Natural killer cell (primary cell): ENCODE data around the gene PPIL1. TPM values are rescaled to one million over a fixed set of nuclear protein-coding genes. Genes with fewer than 3 reads are reported as not detected.
A peak's percentile ranks its signal among the peaks of the same experiment; 100 is the strongest.

ENCODE experiments used
- ATAC-seq, 3 donors: fragments of 150-1000 bp in 2 of 3; fragments of 200-7000 bp in 1 of 3; cut with Tn5 transposase; 1 replicate in 1 of 3; 2 replicates in 2 of 3; pipeline ENCODE4 v1.10.0; 2021; ENCODE audit warnings: mild to moderate bottlenecking in 2 of 3, moderate library complexity in 2 of 3
- DNase-seq, 2 donors: peaks; one replicate each; pipeline versions ENCODE4 v3.0.0 to v3.0.0-alpha.2; 2013 to 2021; ENCODE audit warnings: mixed read lengths in 1 of 2
- H3K27ac ChIP-seq: one replicate; pipeline ENCODE4 v1.5.1; 2013; ENCODE audit warnings: mild to moderate bottlenecking, low read length
- H3K27me3 ChIP-seq: one replicate; pipeline ENCODE4 v1.6.1; 2013; ENCODE audit warnings: low read length; ENCODE audit not compliant: control insufficient read depth, insufficient read depth
- H3K36me3 ChIP-seq: one replicate; pipeline ENCODE4 v1.6.1; 2013; ENCODE audit warnings: low read length; ENCODE audit not compliant: control insufficient read depth, insufficient read depth
- H3K4me1 ChIP-seq: one replicate; pipeline ENCODE4 v1.6.1; 2013; ENCODE audit warnings: low read length; ENCODE audit not compliant: control insufficient read depth, insufficient read depth
- H3K4me3 ChIP-seq: one replicate; pipeline ENCODE4 v1.5.1; 2013; ENCODE audit warnings: low read length
- H3K9me3 ChIP-seq: one replicate; pipeline ENCODE4 v1.6.1; 2013; ENCODE audit warnings: low read length; ENCODE audit not compliant: control insufficient read depth, insufficient read depth
- H3K27ac Mint-ChIP-seq, 2 donors: one replicate each; pipeline ENCODE4 v1.8.0; 2022; ENCODE audit warnings: mild to moderate bottlenecking in 2 of 2, mixed read lengths in 2 of 2, moderate library complexity in 1 of 2
- H3K27me3 Mint-ChIP-seq, 2 donors: one replicate each; pipeline ENCODE4 v1.8.0; 2022; ENCODE audit warnings: low read depth in 2 of 2, mixed read lengths in 2 of 2
- H3K36me3 Mint-ChIP-seq: one replicate; pipeline ENCODE4 v1.8.0; 2022; ENCODE audit warnings: mixed read lengths
- H3K4me1 Mint-ChIP-seq, 2 donors: one replicate each; pipeline ENCODE4 v1.8.0; 2022; ENCODE audit warnings: mixed read lengths in 2 of 2
- H3K4me3 Mint-ChIP-seq: one replicate; pipeline ENCODE4 v1.8.0; 2022; ENCODE audit warnings: mild to moderate bottlenecking, moderate library complexity, mixed read lengths
- H3K9me3 Mint-ChIP-seq, 2 donors: one replicate each; pipeline ENCODE4 v1.8.0; 2022; ENCODE audit warnings: mixed read lengths in 2 of 2
- CTCF ChIP-seq: fragments of 200-600 bp; IDR thresholded peaks from one replicate; pipeline ENCODE4 v1.8.0; 2022; ENCODE audit warnings: antibody characterized with exemption
- WGBS: methylation state at CpG from one replicate; pipeline ENCODE4 v1.1.7; 2013; ENCODE audit warnings: missing lambda C conversion rate; ENCODE audit not compliant: insufficient coverage; 5-methylcytosine and 5-hydroxymethylcytosine counted together
- intact Hi-C: fragments of 100-400 bp; cut with micrococcal nuclease; formaldehyde crosslinking; loops from one replicate; pipeline ENCODE4 v1.14.2; 2022
- total RNA-seq, 4 donors: library from RNA; stranded (reverse); fragments of 120-200 nt in 1 of 4; gene quantifications; one replicate each; pipeline versions ENCODE4 v1.2.3 to v1.2.4, GENCODE V29; 2013 to 2022

Gene PPIL1
- total RNA-seq, 3 donors from 2014 or later (not counting 1 experiment from before 2014, with no cell fraction given), result 2.6 to 5.2 (median 5.1) TPM

- peaks cover 11% of the 10 kb centered on the region for H3K9me3 ChIP-seq
- H3K4me3 ChIP-seq, result no peak overlapping the region
- Mint-ChIP-seq H3K27ac (no peak overlapping the region), H3K4me1 (no peaks in the 10 kb centered on the region), H3K4me3 (no peak overlapping the region), H3K9me3 (no peaks in the 10 kb centered on the region), H3K27me3 (peaks cover 13 to 29% of the 10 kb centered on the region in 2 donors), H3K36me3 (peaks cover 29% of the 10 kb centered on the region)
- ATAC-seq, result peak in 2 of 3 donors; percentile 42 to 47
- H3K27ac ChIP-seq, result no peak overlapping the region
- H3K4me1 ChIP-seq, result no peaks in the 10 kb centered on the region
- H3K36me3 ChIP-seq, result peaks cover 29% of the 10 kb centered on the region
- intact Hi-C loops, result loop anchor here (1.0 kb wide), 1 partner anchor 85 kb away; no protein-coding TSS in a partner anchor
- H3K27me3 ChIP-seq, result no peaks in the 10 kb centered on the region
- 64% methylated on average over 3 of the region's 3 CpGs for WGBS
- TF ChIP-seq CTCF, result peak; percentile 71
- DNase-seq, result peak in 1 of 2 donors; percentile 70
These were observed 23.4 kb downstream of the PPIL1 start for GRCh38 chr6:36851149-36851614.

- 87% methylated on average over 8 of the region's 9 CpGs for WGBS
- Mint-ChIP-seq H3K4me1 (no peaks in the 10 kb centered on the region), H3K27ac (no peak overlapping the region), H3K27me3 (peaks cover 15 to 29% of the 10 kb centered on the region in 2 donors), H3K9me3 (no peaks in the 10 kb centered on the region), H3K36me3 (peaks cover 24% of the 10 kb centered on the region), H3K4me3 (no peak overlapping the region)
- no peak for TF ChIP-seq CTCF
- intact Hi-C loops, result no loop called here
- Histone ChIP-seq H3K4me3 (no peak overlapping the region), H3K27ac (no peak overlapping the region), H3K27me3 (no peaks in the 10 kb centered on the region), H3K4me1 (no peaks in the 10 kb centered on the region), H3K9me3 (peaks cover 11% of the 10 kb centered on the region), H3K36me3 (peaks cover 18% of the 10 kb centered on the region)
- ATAC-seq, result peak in 1 of 3 donors; percentile 53
- DNase-seq, result no peak
These were observed 24.6 kb downstream of the PPIL1 start for GRCh38 chr6:36850021-36850420.

- TF ChIP-seq CTCF, result no peak
- no peaks in the 10 kb centered on the region for H3K9me3 Mint-ChIP-seq
- Histone ChIP-seq H3K36me3 (peaks cover 8% of the 10 kb centered on the region), H3K4me1 (no peaks in the 10 kb centered on the region), H3K27me3 (no peaks in the 10 kb centered on the region), H3K4me3 (no peak overlapping the region), H3K27ac (no peak overlapping the region), H3K9me3 (peaks cover 11% of the 10 kb centered on the region)
- no peak overlapping the region for H3K27ac Mint-ChIP-seq
- H3K27me3 Mint-ChIP-seq, result peaks cover 15 to 29% of the 10 kb centered on the region in 2 donors
- DNase-seq (no peak), ATAC-seq (no peak)
- H3K4me1 Mint-ChIP-seq, result no peaks in the 10 kb centered on the region
- WGBS, result 27% methylated on average over 21 of the region's 26 CpGs
- H3K4me3 Mint-ChIP-seq, result no peak overlapping the region
- intact Hi-C loops, result no loop called here
- H3K36me3 Mint-ChIP-seq, result peaks cover 14% of the 10 kb centered on the region
These were observed 25.8 kb downstream of the PPIL1 start for GRCh38 chr6:36848658-36849441.
